MCF 10A (cell line): ENCODE results near the gene TUBGCP6. TPM values are rescaled to one million over a fixed set of nuclear protein-coding genes. Genes with fewer than 3 reads are reported as not detected.

Experiments
- BruUV-seq: library from RNA; stranded (reverse); fragments of 400-500 nt; replicated peaks from 2 replicates; lab custom pipeline; 2021; lab: Mats Ljungman, UMichigan
- CTCF ChIA-PET: fragments of 300-600 bp; sonication (Branson Sonifier 250); formaldehyde crosslinking; extraction: SDS; loops from one replicate; lab custom pipeline; 2021; ENCODE audit warnings: antibody characterized with exemption, inconsistent platforms; lab: Yijun Ruan, JAX
- POLR2A ChIA-PET: fragments of 300-600, 350-650 bp; sonication (Branson Sonifier 250); formaldehyde crosslinking; extraction: SDS; loops from one replicate; lab custom pipeline; 2020; ENCODE audit warnings: antibody characterized with exemption, inconsistent platforms; lab: Yijun Ruan, JAX
- DNase-seq: peaks from one replicate; pipeline ENCODE4 v3.0.0-alpha.2; 2018; ENCODE audit not compliant: unreplicated experiment
- H3K27ac Mint-ChIP-seq: one replicate; pipeline ENCODE4 v1.8.0; 2022; ENCODE audit warnings: mild to moderate bottlenecking, low read depth, mixed read lengths; ENCODE audit not compliant: unreplicated experiment
- H3K27me3 Mint-ChIP-seq: one replicate; pipeline ENCODE4 v1.8.0; 2022; ENCODE audit warnings: mixed read lengths; ENCODE audit not compliant: insufficient read depth, unreplicated experiment
- H3K36me3 Mint-ChIP-seq: one replicate; pipeline ENCODE4 v1.8.0; 2022; ENCODE audit warnings: mild to moderate bottlenecking, moderate library complexity, mixed read lengths; ENCODE audit not compliant: insufficient read depth, unreplicated experiment
- H3K4me1 Mint-ChIP-seq: one replicate; pipeline ENCODE4 v1.8.0; 2022; ENCODE audit warnings: mixed read lengths; ENCODE audit not compliant: insufficient read depth, unreplicated experiment
- H3K4me3 Mint-ChIP-seq: one replicate; pipeline ENCODE4 v1.8.0; 2022; ENCODE audit warnings: mild to moderate bottlenecking, moderate library complexity, mixed read lengths; ENCODE audit not compliant: unreplicated experiment
- H3K9me3 Mint-ChIP-seq: one replicate; pipeline ENCODE4 v1.8.0; 2022; ENCODE audit warnings: mixed read lengths; ENCODE audit not compliant: unreplicated experiment
- CTCF ChIP-seq: fragments of 200-600 bp; IDR thresholded peaks from one replicate; pipeline ENCODE4 v1.8.0; 2022; ENCODE audit warnings: antibody characterized with exemption, mild to moderate bottlenecking; ENCODE audit not compliant: unreplicated experiment
- intact Hi-C: fragments of 100-400 bp; cut with micrococcal nuclease; formaldehyde crosslinking; loops from 2 replicates; pipeline ENCODE4 v1.14.1; 2022
- total RNA-seq: library from RNA; stranded (reverse); gene quantifications from 2 replicates; pipeline ENCODE4 v1.2.3, GENCODE V29; 2022

The TUBGCP6 gene
- total RNA-seq, 1 experiment from 2014 or later, result 27.9 TPM

GRCh38 chr22:50182176-50183081 is 62.4 kb downstream of the TUBGCP6 start:
- ChIA-PET CTCF (no interaction called here), POLR2A (no interaction called here)
- no peak for TF ChIP-seq CTCF
- no peaks in the 10 kb centered on the region for H3K4me1 Mint-ChIP-seq
- H3K27me3 Mint-ChIP-seq, result no peaks in the 10 kb centered on the region
- no TSS peak for BruUV-seq
- intact Hi-C loops, result no loop called here
- H3K36me3 Mint-ChIP-seq, result no peaks in the 10 kb centered on the region
- no peak overlapping the region for H3K27ac Mint-ChIP-seq
- DNase-seq, result no peak
- H3K9me3 Mint-ChIP-seq, result no peaks in the 10 kb centered on the region
- H3K4me3 Mint-ChIP-seq, result no peak overlapping the region

GRCh38 chr22:50180727-50181521 is 63.9 kb downstream of the TUBGCP6 start:
- DNase-seq, result no peak
- ChIA-PET CTCF (interaction anchor here (0.6 to 1.5 kb wide), 3 partner anchors 9 to 32 kb away, joined by 4 to 6 read pairs (median 4); no protein-coding TSS in a partner anchor), POLR2A (no interaction called here)
- no peaks in the 10 kb centered on the region for H3K9me3 Mint-ChIP-seq
- no peaks in the 10 kb centered on the region for H3K27me3 Mint-ChIP-seq
- no peak overlapping the region for H3K27ac Mint-ChIP-seq
- no peak for TF ChIP-seq CTCF
- no peak overlapping the region for H3K4me3 Mint-ChIP-seq
- BruUV-seq, result no TSS peak
- intact Hi-C loops, result no loop called here
- H3K36me3 Mint-ChIP-seq, result no peaks in the 10 kb centered on the region
- no peaks in the 10 kb centered on the region for H3K4me1 Mint-ChIP-seq

GRCh38 chr22:50179937-50180726 is 64.7 kb downstream of the TUBGCP6 start:
- Mint-ChIP-seq H3K9me3 (no peaks in the 10 kb centered on the region), H3K36me3 (no peaks in the 10 kb centered on the region), H3K27ac (no peak overlapping the region), H3K4me3 (no peak overlapping the region), H3K27me3 (no peaks in the 10 kb centered on the region), H3K4me1 (no peaks in the 10 kb centered on the region)
- TF ChIP-seq CTCF, result no peak
- no peak for DNase-seq
- ChIA-PET CTCF (interaction anchor here (0.6 to 1.5 kb wide), 3 partner anchors 10 to 31 kb away, joined by 4 to 6 read pairs (median 4); no protein-coding TSS in a partner anchor), POLR2A (no interaction called here)
- intact Hi-C loops, result no loop called here
- BruUV-seq, result no TSS peak
